ENCODE results near the gene KATNAL2.
"Not testable (repeated sequence)": the region's sequence is repeated elsewhere in the genome, so short reads cannot be mapped to it uniquely, and the experiment has no call there.

- TF ChIP-seq POLR2A, POLR2AphosphoS5 (IDR thresholded peaks at IDR 0.05; ENCODE audit: low read depth, low read length): not testable (repeated sequence)
Observed at GRCh38 chr18:46963656-46964578, 46.5 kb downstream of the KATNAL2 start.
